ENCODE results near the gene POLA1.
"Not testable (repeated sequence)": the region's sequence is repeated elsewhere in the genome, so short reads cannot be mapped to it uniquely, and the experiment has no call there.

POLA1 gene

DNA sequence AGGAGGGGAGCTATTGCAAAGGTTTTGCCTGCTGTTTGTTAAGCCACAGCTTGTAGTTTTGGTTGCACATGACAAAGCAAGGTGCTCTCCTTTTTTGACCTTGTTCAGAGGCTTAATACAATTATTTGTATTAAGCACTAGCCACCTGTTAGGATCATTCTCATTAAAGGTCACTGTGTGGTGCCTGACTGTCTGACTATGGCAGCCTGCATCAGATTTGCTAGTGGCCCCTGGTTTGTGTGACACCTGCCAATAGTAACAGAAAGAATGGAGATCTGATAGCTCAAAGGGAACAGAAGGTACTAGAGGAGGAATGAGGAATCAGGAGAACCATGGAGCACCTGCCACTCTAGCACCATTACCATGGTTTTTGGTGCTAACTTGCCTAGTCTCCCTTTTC is 102.5 kb downstream of the POLA1 start:
- Mint-ChIP-seq H3K4me3 (no peak overlapping the region), H3K9me3 (no peaks in the 10 kb centered on the region), H3K36me3 (peaks cover 19% of the 10 kb centered on the region), H3K27me3 (no peaks in the 10 kb centered on the region), H3K4me1 (no peaks in the 10 kb centered on the region), H3K27ac (no peak overlapping the region)
- no peak for DNase-seq
- CTCF ChIA-PET = no interaction called here

DNA sequence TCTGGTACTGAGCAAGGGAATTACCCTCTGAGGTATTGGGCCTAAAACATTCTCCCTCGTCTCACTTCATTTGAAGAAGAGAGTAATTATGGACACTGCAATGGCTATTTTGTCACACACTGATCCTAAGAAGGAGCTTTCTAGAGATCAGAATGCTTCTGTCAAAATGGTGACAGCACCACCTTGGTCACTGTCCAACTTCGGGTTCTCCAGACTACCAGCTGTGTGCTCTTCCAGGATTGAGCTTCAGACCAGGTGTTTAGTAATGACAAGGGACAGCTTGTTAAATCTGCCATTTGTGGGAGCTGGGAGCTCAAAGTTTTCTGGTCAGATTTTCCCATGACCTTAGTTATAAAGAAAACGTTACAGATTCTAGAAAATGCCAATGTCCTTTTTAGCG is 105.4 kb downstream of the POLA1 start:
- H3K9me3 Mint-ChIP-seq = no peaks in the 10 kb centered on the region
- peaks cover 18% of the 10 kb centered on the region for H3K36me3 Mint-ChIP-seq
- H3K27ac Mint-ChIP-seq = no peak overlapping the region
- no peak for DNase-seq
- no peaks in the 10 kb centered on the region for H3K4me1 Mint-ChIP-seq
- H3K27me3 Mint-ChIP-seq = no peaks in the 10 kb centered on the region
- H3K4me3 Mint-ChIP-seq = no peak overlapping the region
- CTCF ChIA-PET = no interaction called here

DNA sequence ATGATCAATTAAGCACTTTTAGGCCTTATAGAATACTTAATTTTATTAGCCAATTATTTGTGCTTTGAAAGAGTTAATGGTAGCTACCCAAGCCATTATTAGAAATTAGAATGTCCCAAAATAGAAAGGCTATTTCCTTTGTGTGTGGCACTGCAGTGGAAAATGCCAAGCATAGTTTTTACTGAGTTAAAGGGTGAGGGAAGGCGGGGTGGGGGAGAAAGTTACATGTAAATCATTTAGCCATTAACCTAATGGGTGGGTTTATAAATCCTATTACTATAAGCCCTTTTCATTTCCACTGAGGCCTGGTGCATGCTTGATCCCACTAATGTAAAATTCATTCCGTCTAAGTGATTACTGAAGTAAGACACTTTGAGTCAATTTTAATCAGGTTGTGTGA is 105.8 kb downstream of the POLA1 start:
- H3K4me3 Mint-ChIP-seq = no peak overlapping the region
- CTCF ChIA-PET = no interaction called here
- DNase-seq = no peak
- H3K36me3 Mint-ChIP-seq = peaks cover 15% of the 10 kb centered on the region
- no peak overlapping the region for H3K27ac Mint-ChIP-seq
- H3K9me3 Mint-ChIP-seq = no peaks in the 10 kb centered on the region
- H3K4me1 Mint-ChIP-seq = no peaks in the 10 kb centered on the region
- no peaks in the 10 kb centered on the region for H3K27me3 Mint-ChIP-seq

DNA sequence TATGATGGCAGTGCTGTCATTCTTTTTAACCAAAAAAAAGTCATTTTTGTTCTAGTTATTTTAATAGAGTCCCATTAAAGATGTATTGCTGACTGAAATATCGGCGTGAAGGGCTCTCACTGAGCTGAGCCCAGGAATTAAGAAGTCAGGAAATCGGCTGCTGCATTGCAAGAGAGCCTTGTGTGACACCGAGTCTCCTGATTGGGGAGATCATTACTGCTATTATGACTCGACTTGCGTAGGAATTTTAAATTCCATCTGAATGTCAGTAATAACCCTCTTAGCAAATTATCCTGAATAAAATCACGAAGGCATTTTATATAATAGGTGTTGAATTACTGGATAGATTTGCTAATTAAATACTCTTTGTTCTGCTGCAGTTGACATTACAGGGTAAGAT is 111.5 kb downstream of the POLA1 start:
- peaks cover 16% of the 10 kb centered on the region for H3K36me3 Mint-ChIP-seq
- no peaks in the 10 kb centered on the region for H3K27me3 Mint-ChIP-seq
- no peak for DNase-seq
- CTCF ChIA-PET = no interaction called here
- peaks cover 14% of the 10 kb centered on the region for H3K4me1 Mint-ChIP-seq
- H3K9me3 Mint-ChIP-seq = no peaks in the 10 kb centered on the region
- no peak overlapping the region for H3K27ac Mint-ChIP-seq
- no peak overlapping the region for H3K4me3 Mint-ChIP-seq

- CTCF ChIA-PET, H3K27ac Mint-ChIP-seq, H3K4me3 Mint-ChIP-seq, H3K27me3 Mint-ChIP-seq, H3K9me3 Mint-ChIP-seq, H3K4me1 Mint-ChIP-seq, DNase-seq: not testable (repeated sequence)
- peaks cover 21% of the 10 kb centered on the region for H3K36me3 Mint-ChIP-seq
Measured at GRCh38 chrX:24819807-24820206, 126.1 kb downstream of the POLA1 start.

DNA sequence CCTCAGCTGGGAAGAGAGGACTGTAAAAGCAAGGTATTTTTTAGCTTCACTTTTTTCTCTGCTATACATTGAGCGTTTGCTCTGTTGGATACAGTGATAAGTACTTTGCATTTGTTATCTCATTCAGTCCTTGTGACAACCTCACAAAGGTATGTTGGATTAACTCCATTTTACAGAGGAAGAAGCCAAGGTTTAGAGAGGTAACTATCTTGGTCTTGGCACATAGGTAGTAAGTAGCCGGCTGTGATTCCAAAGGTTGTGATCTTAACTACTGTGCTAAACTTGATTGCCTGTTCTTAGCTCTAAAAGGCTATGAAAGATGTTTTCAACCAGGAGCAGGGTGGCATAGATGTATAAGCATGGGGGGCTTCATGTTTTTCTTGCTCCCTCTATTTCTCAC is 134.4 kb downstream of the POLA1 start:
- no peaks in the 10 kb centered on the region for H3K4me1 Mint-ChIP-seq
- no peak for DNase-seq
- CTCF ChIA-PET = interaction anchor here (1.0 to 2.5 kb wide), 2 partner anchors 11 kb away, joined by 4 to 10 read pairs; no protein-coding TSS in a partner anchor
- no peak overlapping the region for H3K4me3 Mint-ChIP-seq
- H3K9me3 Mint-ChIP-seq = no peaks in the 10 kb centered on the region
- H3K27me3 Mint-ChIP-seq = no peaks in the 10 kb centered on the region
- H3K36me3 Mint-ChIP-seq = peaks cover 28% of the 10 kb centered on the region
- H3K27ac Mint-ChIP-seq = no peak overlapping the region

DNA sequence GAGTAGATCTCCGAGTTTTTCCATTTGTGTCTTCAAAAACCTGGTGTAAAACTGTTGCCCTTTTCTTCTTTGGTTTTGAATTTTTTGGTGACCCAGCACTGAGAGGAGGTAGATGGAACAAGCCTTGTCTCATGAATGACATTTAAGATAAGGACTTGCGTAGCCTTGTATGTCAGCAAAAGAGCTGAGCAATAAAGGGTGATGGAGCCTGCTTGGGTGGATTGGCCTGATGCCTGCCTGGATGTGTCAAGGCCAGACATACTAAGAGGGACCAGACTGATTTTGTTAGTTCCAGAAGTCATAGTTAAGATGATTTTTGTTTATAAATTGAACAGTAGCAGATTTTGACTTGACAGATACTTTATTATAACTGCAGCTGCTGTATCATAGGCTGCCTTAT is 134.9 kb downstream of the POLA1 start:
- CTCF ChIA-PET = interaction anchor here (2.5 kb wide), 1 partner anchor 10 kb away, joined by 10 read pairs; no protein-coding TSS in a partner anchor
- H3K9me3 Mint-ChIP-seq = no peaks in the 10 kb centered on the region
- no peak overlapping the region for H3K27ac Mint-ChIP-seq
- no peak for DNase-seq
- H3K4me1 Mint-ChIP-seq = no peaks in the 10 kb centered on the region
- H3K27me3 Mint-ChIP-seq = no peaks in the 10 kb centered on the region
- H3K4me3 Mint-ChIP-seq = no peak overlapping the region
- H3K36me3 Mint-ChIP-seq = peaks cover 28% of the 10 kb centered on the region

DNA sequence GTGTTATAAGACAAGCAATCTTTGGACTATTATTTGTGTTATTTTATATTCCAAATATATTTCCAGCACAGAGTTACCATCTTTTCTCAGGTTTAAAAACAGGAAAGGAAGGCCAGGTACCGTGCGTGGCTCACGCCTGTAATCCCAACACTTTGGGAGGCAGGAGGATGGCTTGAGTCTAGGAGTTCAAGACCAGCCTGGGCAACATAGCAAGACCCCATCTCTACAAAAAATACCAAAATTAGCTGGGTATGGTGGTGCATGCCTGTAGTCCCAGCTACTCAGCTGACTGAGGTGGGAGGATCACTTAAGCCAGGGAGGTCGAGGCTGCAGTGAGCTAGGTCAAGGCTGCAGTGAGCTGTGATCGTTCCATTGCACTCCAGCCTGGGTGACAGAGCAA is 140.0 kb downstream of the POLA1 start:
- H3K36me3 Mint-ChIP-seq = peaks cover 9% of the 10 kb centered on the region
- DNase-seq = no peak

GRCh38 chrX:24837966-24838365 is 144.2 kb downstream of the POLA1 start:
- no peak for DNase-seq
- Mint-ChIP-seq H3K4me1 (no peaks in the 10 kb centered on the region), H3K27me3 (no peaks in the 10 kb centered on the region), H3K9me3 (no peaks in the 10 kb centered on the region), H3K4me3 (no peak overlapping the region), H3K27ac (no peak overlapping the region), H3K36me3 (peaks cover 1% of the 10 kb centered on the region)
- CTCF ChIA-PET = interaction anchor here (1.0 to 2.8 kb wide), 8 partner anchors 9 to 306 kb away, joined by 3 to 21 read pairs (median 4); no protein-coding TSS in a partner anchor

More for the DNA sequence above, 140.0 kb downstream of the POLA1 start:
- Mint-ChIP-seq H3K27ac (no peak overlapping the region), H3K27me3 (no peaks in the 10 kb centered on the region), H3K4me3 (no peak overlapping the region), H3K4me1 (no peaks in the 10 kb centered on the region), H3K9me3 (no peaks in the 10 kb centered on the region)
- CTCF ChIA-PET = no interaction called here

DNA sequence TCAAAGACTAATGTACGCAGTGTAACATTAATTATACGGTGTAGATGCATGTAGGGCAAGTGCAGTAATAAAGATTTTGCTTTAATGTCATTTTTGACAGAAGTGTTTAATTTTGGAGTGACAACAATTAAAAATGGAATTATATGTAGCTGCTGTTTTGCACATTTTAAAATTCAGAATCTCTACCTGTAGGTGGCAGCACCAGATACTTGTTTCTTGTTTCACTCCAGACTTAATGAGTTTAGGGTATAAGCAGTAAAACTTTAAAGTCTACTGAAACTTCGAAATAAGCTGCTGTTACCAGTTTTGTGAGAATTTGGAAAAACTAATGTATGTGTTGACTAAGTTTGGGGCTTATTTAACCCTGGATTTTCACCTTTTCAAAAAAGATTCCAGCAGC is 144.9 kb downstream of the POLA1 start:
- CTCF ChIA-PET = interaction anchor here (0.9 to 2.8 kb wide), 12 partner anchors 9 to 440 kb away, joined by 3 to 21 read pairs (median 4); no protein-coding TSS in a partner anchor
- H3K4me1 Mint-ChIP-seq = no peaks in the 10 kb centered on the region
- H3K36me3 Mint-ChIP-seq = peaks cover 3% of the 10 kb centered on the region
- no peaks in the 10 kb centered on the region for H3K9me3 Mint-ChIP-seq
- H3K27me3 Mint-ChIP-seq = no peaks in the 10 kb centered on the region
- no peak overlapping the region for H3K27ac Mint-ChIP-seq
- no peak overlapping the region for H3K4me3 Mint-ChIP-seq
- DNase-seq = no peak

DNA sequence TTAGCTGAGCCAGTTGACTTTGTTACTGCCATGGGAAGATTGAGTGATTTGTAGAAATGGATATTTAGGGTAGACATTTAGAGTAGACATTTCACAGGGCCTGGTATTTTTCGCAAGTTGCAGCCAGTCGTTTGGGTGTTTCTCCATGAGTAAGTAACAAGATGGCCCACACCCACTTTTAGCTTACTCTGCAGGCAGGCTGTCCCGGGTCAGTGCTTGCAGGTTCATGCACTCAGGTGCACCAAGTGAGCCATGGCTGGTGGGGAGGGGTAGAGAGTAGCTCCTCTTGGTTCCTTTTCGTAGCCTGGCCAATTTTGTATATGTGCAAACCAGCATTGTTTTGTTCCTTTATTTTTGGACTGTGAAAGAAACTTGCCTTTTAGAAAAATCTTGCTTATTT is 145.6 kb downstream of the POLA1 start:
- H3K4me1 Mint-ChIP-seq = no peaks in the 10 kb centered on the region
- H3K4me3 Mint-ChIP-seq = no peak overlapping the region
- CTCF ChIA-PET = interaction anchor here (0.9 to 2.8 kb wide), 11 partner anchors 9 to 441 kb away, joined by 3 to 21 read pairs (median 4); no protein-coding TSS in a partner anchor
- DNase-seq = no peak
- no peaks in the 10 kb centered on the region for H3K9me3 Mint-ChIP-seq
- H3K27ac Mint-ChIP-seq = no peak overlapping the region
- H3K27me3 Mint-ChIP-seq = no peaks in the 10 kb centered on the region
- H3K36me3 Mint-ChIP-seq = peaks cover 3% of the 10 kb centered on the region

DNA sequence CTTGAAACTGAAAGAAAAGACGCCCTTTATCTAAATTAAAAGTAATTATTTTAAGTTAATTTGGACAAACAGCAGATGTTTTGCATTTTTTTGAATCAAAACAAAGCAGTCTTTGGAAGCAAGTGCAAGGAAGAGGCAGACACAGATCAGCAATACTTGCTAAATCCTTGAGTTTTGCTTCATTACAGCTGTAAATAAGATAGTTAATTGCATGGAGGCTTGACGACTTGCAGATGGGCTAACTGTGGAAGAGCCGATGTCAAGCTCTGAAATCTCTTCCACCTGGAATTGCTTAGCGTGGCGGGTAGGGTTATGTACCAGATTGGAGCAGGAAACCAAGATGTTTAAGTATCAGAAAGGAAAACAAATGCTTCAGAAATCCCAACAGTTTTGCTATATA is 148.8 kb downstream of the POLA1 start:
- H3K36me3 Mint-ChIP-seq = peaks cover 13% of the 10 kb centered on the region
- CTCF ChIA-PET = no interaction called here
- no peak for DNase-seq
- no peaks in the 10 kb centered on the region for H3K9me3 Mint-ChIP-seq
- no peak overlapping the region for H3K4me3 Mint-ChIP-seq
- H3K27me3 Mint-ChIP-seq = no peaks in the 10 kb centered on the region
- peak overlapping the region; percentile 33 for H3K27ac Mint-ChIP-seq
- H3K4me1 Mint-ChIP-seq = no peaks in the 10 kb centered on the region

DNA sequence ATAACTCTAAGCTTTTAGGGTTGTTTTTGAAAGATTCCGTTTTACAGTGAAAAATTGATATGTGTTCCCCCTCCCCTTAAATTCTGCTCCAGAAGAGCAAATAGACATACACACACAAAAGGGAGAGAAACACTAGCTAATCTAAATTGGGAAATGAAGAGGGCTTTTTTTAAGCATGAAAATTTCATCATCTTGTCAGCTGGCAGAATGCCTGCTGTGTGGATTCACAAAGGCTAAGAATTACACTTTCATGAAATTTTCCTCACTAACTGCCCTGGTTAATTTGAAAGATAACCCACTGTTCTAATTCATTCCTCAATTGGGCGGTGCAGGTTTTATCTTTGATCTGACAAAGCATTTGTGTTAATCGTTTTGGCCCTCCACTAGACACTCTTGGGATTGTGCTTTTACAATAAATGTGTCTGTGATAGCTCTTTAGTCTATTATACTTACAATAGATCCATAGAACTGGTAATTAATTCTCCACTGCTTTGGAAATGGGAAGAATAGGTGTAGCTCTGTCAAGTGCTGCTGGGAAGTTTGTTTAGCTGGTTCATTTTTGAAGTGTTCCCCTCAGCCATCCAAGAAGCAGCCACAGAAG is 152.9 kb downstream of the POLA1 start:
- CTCF ChIA-PET = no interaction called here
- DNase-seq = no peak
- Mint-ChIP-seq H3K36me3 (peaks cover 16% of the 10 kb centered on the region), H3K27me3 (no peaks in the 10 kb centered on the region), H3K9me3 (no peaks in the 10 kb centered on the region), H3K4me3 (no peak overlapping the region), H3K4me1 (no peaks in the 10 kb centered on the region), H3K27ac (no peak overlapping the region)

GRCh38 chrX:24851289-24851688 is 157.6 kb downstream of the POLA1 start:
- no peaks in the 10 kb centered on the region for H3K9me3 Mint-ChIP-seq
- no peaks in the 10 kb centered on the region for H3K4me1 Mint-ChIP-seq
- H3K27me3 Mint-ChIP-seq = no peaks in the 10 kb centered on the region
- H3K4me3 Mint-ChIP-seq = no peak overlapping the region
- H3K27ac Mint-ChIP-seq = no peak overlapping the region
- H3K36me3 Mint-ChIP-seq = peaks cover 15% of the 10 kb centered on the region
- DNase-seq = no peak
- CTCF ChIA-PET = interaction anchor here (1.4 kb wide), 1 partner anchor 13 kb away, joined by 3 read pairs; no protein-coding TSS in a partner anchor

GRCh38 chrX:24851780-24852179 is 158.1 kb downstream of the POLA1 start:
- Mint-ChIP-seq H3K36me3 (peaks cover 15% of the 10 kb centered on the region), H3K9me3 (no peaks in the 10 kb centered on the region)
- CTCF ChIA-PET = no interaction called here

More at GRCh38 chrX:24851780-24852179, 158.1 kb downstream of the POLA1 start:
- Mint-ChIP-seq H3K27me3 (no peaks in the 10 kb centered on the region), H3K4me1 (no peaks in the 10 kb centered on the region), H3K27ac (no peak overlapping the region), H3K4me3 (no peak overlapping the region)
- DNase-seq = no peak

Data from activated naive CD4-positive, alpha-beta T cell treated with anti-CD3 and anti-CD28 coated beads, Interleukin-2, amount 10 ng/mL, durations not matched to agents 7 days and 5 days (primary cell).